Fibroblast of lung (primary cell): ENCODE results near the gene JADE2.

ENCODE experiments used
- CTCF ChIP-seq, 2 donors: IDR thresholded peaks in 1 of 2; conservative IDR thresholded peaks in 1 of 2; 1 replicate in 1 of 2; 2 replicates in 1 of 2; pipeline ENCODE4 v1.5.1; 2011 to 2012; ENCODE audit warnings: low read length in 2 of 2, control low read depth in 1 of 2, inconsistent platforms in 1 of 2, low read depth in 1 of 2, mild to moderate bottlenecking in 1 of 2
- EZH2 ChIP-seq: IDR thresholded peaks from 2 replicates; pipeline ENCODE4 v1.5.1; 2012; ENCODE audit warnings: low read length, control low read depth, mild to moderate bottlenecking; ENCODE audit errors: missing control alignments

- no peak for TF ChIP-seq CTCF (conservative IDR thresholded peaks at IDR 0.05 in 1 of 2, IDR thresholded peaks at IDR 0.05 in 1 of 2; ENCODE audit: low read depth in 1 of 2, low read length in 2 of 2)
- no peak for TF ChIP-seq EZH2
These were observed 47.8 kb upstream of the JADE2 start for GRCh38 chr5:134477462-134478245.
